SU-DHL-6 (cell line): ENCODE measurements around the gene CYP3A5.
"Not testable (repeated sequence)": the region's sequence is repeated elsewhere in the genome, so short reads cannot be mapped to it uniquely, and the experiment has no call there.

Source experiments
- H2AFZ ChIP-seq: fragments of 200-600 bp; sonication (generic); 2 replicates; pipeline ENCODE4 v1.6.1; 2014; ENCODE audit warnings: low read depth, mild to moderate bottlenecking, moderate library complexity, mixed read lengths, antibody characterized with exemption, low read length; ENCODE audit not compliant: severe bottlenecking
- H3F3A ChIP-seq: fragments of 200-600 bp; shearing (Covaris generic); 2 replicates; pipeline ENCODE4 v1.6.0; 2016; ENCODE audit warnings: antibody characterized with exemption, mild to moderate bottlenecking; ENCODE audit not compliant: insufficient read depth
- H3K27ac ChIP-seq: fragments of 200-600 bp; sonication (generic); 2 replicates; pipeline ENCODE4 v1.5.1; 2016; ENCODE audit warnings: low read depth, mild to moderate bottlenecking, low read length, moderate library complexity, mixed read lengths
- H3K27me3 ChIP-seq: fragments of 200-600 bp; sonication (generic), shearing (Covaris generic); 2 replicates; pipeline ENCODE4 v1.6.0; 2014; ENCODE audit warnings: mild to moderate bottlenecking, low read length
- H3K36me3 ChIP-seq: fragments of 200-600 bp; sonication (generic); 2 replicates; pipeline ENCODE4 v1.6.1; 2014; ENCODE audit warnings: mild to moderate bottlenecking, low read length, mixed read lengths
- H3K4me2 ChIP-seq: fragments of 300-600, 200-600 bp; shearing (Covaris generic), sonication (generic); 2 replicates; pipeline ENCODE4 v1.6.0; 2014; ENCODE audit warnings: low read length, low read depth, mild to moderate bottlenecking; ENCODE audit not compliant: poor library complexity, severe bottlenecking
- H3K4me3 ChIP-seq: fragments of 200-600 bp; sonication (generic); 2 replicates; pipeline ENCODE4 v1.5.1; 2014; ENCODE audit warnings: antibody characterized with exemption, low read length, mild to moderate bottlenecking, mixed read lengths; ENCODE audit not compliant: insufficient read depth, poor library complexity, severe bottlenecking
- H3K79me2 ChIP-seq: fragments of 200-600 bp; sonication (generic); 2 replicates; pipeline ENCODE4 v1.6.1; 2014; ENCODE audit warnings: mild to moderate bottlenecking, low read length, moderate library complexity; ENCODE audit not compliant: insufficient read depth
- H3K9ac ChIP-seq: fragments of 200-600 bp; sonication (generic); 2 replicates; pipeline ENCODE4 v1.7.0; 2014; ENCODE audit warnings: mild to moderate bottlenecking, low read length
- H3K9me2 ChIP-seq: fragments of 200-600 bp; sonication (generic); replicated peaks from 2 replicates; pipeline ENCODE4 v1.6.1; 2014; ENCODE audit warnings: low read length; ENCODE audit not compliant: insufficient read depth
- H3K9me3 ChIP-seq: fragments of 200-600 bp; sonication (generic); 2 replicates; pipeline ENCODE4 v1.6.1; 2014; ENCODE audit warnings: low read length, mixed read lengths; ENCODE audit not compliant: insufficient read depth
- H4K20me1 ChIP-seq: fragments of 200-600 bp; sonication (generic); 2 replicates; pipeline ENCODE4 v1.6.1; 2014; ENCODE audit warnings: low read depth, mild to moderate bottlenecking, antibody characterized with exemption, low read length, moderate library complexity, mixed read lengths
- CTCF ChIP-seq: fragments of 200-600 bp; sonication (generic); IDR thresholded peaks from one replicate; pipeline ENCODE4 v1.5.1; 2017; ENCODE audit warnings: antibody characterized with exemption, mild to moderate bottlenecking, low read length, moderate library complexity; ENCODE audit not compliant: insufficient read depth, poor library complexity, severe bottlenecking
- EZH2phosphoT487 ChIP-seq: fragments of 200-600 bp; sonication (generic), shearing (Covaris generic); conservative IDR thresholded peaks from 2 replicates; pipeline ENCODE4 v1.6.1; 2018; ENCODE audit warnings: mild to moderate bottlenecking, antibody characterized with exemption, low read length, moderate library complexity, mixed read lengths

Gene CYP3A5

GRCh38 chr7:99638731-99639130, 41.1 kb downstream of the CYP3A5 start:
- H2AFZ ChIP-seq = no peak overlapping the region
- no peaks in the 10 kb centered on the region for H3K36me3 ChIP-seq
- H3K27ac ChIP-seq = no peak overlapping the region
- no peak overlapping the region for H3K9ac ChIP-seq
- no peaks in the 10 kb centered on the region for H3K27me3 ChIP-seq
- H4K20me1 ChIP-seq = no peaks in the 10 kb centered on the region
- H3K4me3 ChIP-seq = no peak overlapping the region
- no peaks in the 10 kb centered on the region for H3K79me2 ChIP-seq
- no peaks in the 10 kb centered on the region for H3F3A ChIP-seq
- no peak overlapping the region for H3K4me2 ChIP-seq
- TF ChIP-seq CTCF (no peak), EZH2phosphoT487 (no peak)
- no peaks in the 10 kb centered on the region for H3K9me3 ChIP-seq
- no peaks in the 10 kb centered on the region for H3K9me2 ChIP-seq

GRCh38 chr7:99637414-99637813, 42.4 kb downstream of the CYP3A5 start:
- not testable (repeated sequence) for H3K36me3 ChIP-seq, H3K4me3 ChIP-seq, H3K4me2 ChIP-seq, H3K27ac ChIP-seq, H3K79me2 ChIP-seq, H3K9ac ChIP-seq, H3K27me3 ChIP-seq, H3F3A ChIP-seq, H3K9me2 ChIP-seq, H2AFZ ChIP-seq, H4K20me1 ChIP-seq, H3K9me3 ChIP-seq

GRCh38 chr7:99631295-99632109, 48.3 kb downstream of the CYP3A5 start:
- Histone ChIP-seq H3F3A (no peaks in the 10 kb centered on the region), H3K36me3 (peaks cover 9% of the 10 kb centered on the region), H3K79me2 (no peaks in the 10 kb centered on the region), H3K9me2 (no peaks in the 10 kb centered on the region), H3K4me3 (no peak overlapping the region), H4K20me1 (no peaks in the 10 kb centered on the region), H3K27me3 (no peaks in the 10 kb centered on the region), H3K9me3 (no peaks in the 10 kb centered on the region), H2AFZ (no peak overlapping the region), H3K4me2 (no peak overlapping the region), H3K9ac (no peak overlapping the region), H3K27ac (no peak overlapping the region)
- TF ChIP-seq EZH2phosphoT487 (no peak), CTCF (no peak)

GRCh38 chr7:99629643-99630042, 50.2 kb downstream of the CYP3A5 start:
- no peak overlapping the region for H3K4me2 ChIP-seq
- no peaks in the 10 kb centered on the region for H3K9me2 ChIP-seq
- no peak overlapping the region for H3K9ac ChIP-seq
- H3K36me3 ChIP-seq = peaks cover 10% of the 10 kb centered on the region
- no peaks in the 10 kb centered on the region for H3K9me3 ChIP-seq
- no peak overlapping the region for H3K27ac ChIP-seq
- no peaks in the 10 kb centered on the region for H4K20me1 ChIP-seq
- no peaks in the 10 kb centered on the region for H3K27me3 ChIP-seq
- no peaks in the 10 kb centered on the region for H3K79me2 ChIP-seq
- H3K4me3 ChIP-seq = no peak overlapping the region
- H2AFZ ChIP-seq = no peak overlapping the region
- H3F3A ChIP-seq = no peaks in the 10 kb centered on the region
- no peak for TF ChIP-seq EZH2phosphoT487
- no peak for TF ChIP-seq CTCF
